A673 (cell line): Measurements from ENCODE around the gene TAF6L.
A peak's percentile ranks its signal among the peaks of the same experiment; 100 is the strongest.

Experiments used
- CTCF ChIP-seq: fragments of 300-800, 200-600 bp; sonication (generic); conservative IDR thresholded peaks from 2 replicates; pipeline ENCODE4 v1.5.1; 2017; ENCODE audit warnings: low read depth, mild to moderate bottlenecking, antibody characterized with exemption, low read length, moderate library complexity, mixed read lengths
- EZH2 ChIP-seq: fragments of 200-600 bp; sonication (generic); IDR thresholded peaks from 2 replicates; pipeline ENCODE4 v1.6.1; 2017; ENCODE audit warnings: borderline replicate concordance, low read depth, mild to moderate bottlenecking, mixed read lengths, antibody characterized with exemption, low read length; ENCODE audit not compliant: poor library complexity, severe bottlenecking

- TF ChIP-seq CTCF (peak; percentile 50), EZH2 (no peak)
Measured at GRCh38 chr11:62721994-62722393, 49.2 kb upstream of the TAF6L start.
